ENCODE data around the gene SKA3. TPM values are rescaled to one million over a fixed set of nuclear protein-coding genes. Genes with fewer than 3 reads are reported as not detected.
A peak's percentile ranks its signal among the peaks of the same experiment; 100 is the strongest.

SKA3 gene
- total RNA-seq, 1 experiment from 2014 or later, result 42.1 TPM

DNA sequence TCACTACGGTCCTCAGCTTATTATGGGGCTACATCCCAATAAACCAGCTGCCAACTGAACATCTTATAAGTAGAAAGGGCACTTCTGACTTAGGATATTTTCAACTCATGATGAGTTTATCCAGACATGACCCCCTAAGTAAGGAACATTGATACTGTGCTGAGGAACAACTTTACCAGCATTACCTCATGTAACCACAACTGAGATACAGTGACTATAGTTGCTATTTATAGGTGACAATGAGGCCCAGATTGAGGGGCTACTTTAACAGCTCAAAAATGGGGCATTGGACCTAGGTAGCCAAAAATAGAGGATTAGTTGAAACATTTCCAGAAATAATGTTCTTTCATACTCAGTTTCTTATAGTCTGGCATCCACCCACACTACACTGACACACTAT is 26.8 kb downstream of the SKA3 start:
- no peaks in the 10 kb centered on the region for H3K9me3 Mint-ChIP-seq
- CTCF ChIA-PET, result interaction anchor here (0.5 to 1.2 kb wide), 4 partner anchors 38 to 206 kb away, joined by 3 to 5 read pairs (median 4); no protein-coding TSS in a partner anchor
- ATAC-seq, result no peak

DNA sequence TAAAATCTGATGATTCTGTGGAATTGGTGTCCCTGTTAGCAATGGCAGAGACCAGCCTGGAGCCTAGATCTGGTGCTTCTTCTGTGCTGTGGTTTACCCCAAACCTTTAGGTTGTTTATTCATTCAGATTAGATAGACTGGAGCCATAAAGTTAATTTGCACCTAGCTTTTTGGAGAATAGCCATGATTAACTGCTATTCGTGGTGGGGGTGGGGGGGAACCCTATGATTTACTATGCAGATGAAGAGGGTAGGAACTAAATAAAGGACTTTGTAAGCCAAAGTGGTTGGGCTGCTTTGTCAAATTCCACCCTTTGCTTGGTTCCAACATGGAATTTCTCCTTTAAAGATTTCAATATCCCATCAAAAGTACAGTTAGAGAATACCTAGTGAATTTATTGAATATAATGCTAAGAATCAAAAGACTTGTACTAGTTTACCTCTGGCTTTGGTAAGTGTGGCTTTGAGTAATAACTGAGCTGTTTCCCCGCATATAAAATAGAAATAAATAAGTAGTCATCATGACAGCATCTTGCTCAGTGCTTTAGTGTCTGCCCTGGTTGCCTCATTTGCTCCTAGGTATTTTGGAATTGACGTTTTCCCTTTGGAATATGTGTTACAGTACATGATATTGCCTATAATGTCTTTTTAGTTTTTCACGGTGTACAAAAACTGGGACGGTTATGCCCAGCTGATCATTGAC is 27.6 kb downstream of the SKA3 start:
- TF ChIP-seq, protein P1, sequence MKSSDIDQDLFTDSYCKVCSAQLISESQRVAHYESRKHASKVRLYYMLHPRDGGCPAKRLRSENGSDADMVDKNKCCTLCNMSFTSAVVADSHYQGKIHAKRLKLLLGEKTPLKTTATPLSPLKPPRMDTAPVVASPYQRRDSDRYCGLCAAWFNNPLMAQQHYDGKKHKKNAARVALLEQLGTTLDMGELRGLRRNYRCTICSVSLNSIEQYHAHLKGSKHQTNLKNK (CRISPR knock-in tag; IDR thresholded peaks at IDR 0.05), result peak; percentile 13; the same call in 1 of the 2 replicates
- TF ChIP-seq NFE2L1 (CRISPR knock-in tag; IDR thresholded peaks at IDR 0.05), result no peak
- no peak overlapping the region for H3K4me3 Mint-ChIP-seq
- ChIA-PET POLR2A (interaction anchor here (1.2 kb wide), 1 partner anchor 87 kb away, joined by 3 read pairs; the partner anchor contains the start of gene LATS2), CTCF (interaction anchor here (0.6 to 1.2 kb wide), 2 partner anchors 206 to 420 kb away, joined by 3 read pairs; no protein-coding TSS in a partner anchor)
- ATAC-seq (no peak; the same call in 1 of the 2 replicates), DNase-seq (ENCODE audit: low spot score) (no peak)
- H3K36me3 Mint-ChIP-seq, result peaks cover 26% of the 10 kb centered on the region
- no peaks in the 10 kb centered on the region for H3K27me3 Mint-ChIP-seq (ENCODE audit: low read depth)
- no peaks in the 10 kb centered on the region for H3K9me3 Mint-ChIP-seq
- H3K27ac Mint-ChIP-seq, result peak overlapping the region; percentile 54
- H3K4me1 Mint-ChIP-seq, result peaks cover 32% of the 10 kb centered on the region

More for the DNA sequence above, 26.8 kb downstream of the SKA3 start:
- H3K4me1 Mint-ChIP-seq, result peaks cover 31% of the 10 kb centered on the region
- TF ChIP-seq NFYB (CRISPR knock-in tag; conservative IDR thresholded peaks at IDR 0.05; ENCODE audit: low read depth) (no peak), NR2C2 (CRISPR knock-in tag; IDR thresholded peaks at IDR 0.05) (no peak), IRF2 (CRISPR knock-in tag; IDR thresholded peaks at IDR 0.05; ENCODE audit: borderline replicate concordance, low read depth) (no peak), GTF2I (CRISPR knock-in tag; conservative IDR thresholded peaks at IDR 0.05) (no peak), SOX15 (CRISPR knock-in tag; IDR thresholded peaks at IDR 0.05) (no peak), KAT7 (CRISPR knock-in tag; IDR thresholded peaks at IDR 0.05; ENCODE audit: borderline replicate concordance) (no peak), TEAD4 (CRISPR knock-in tag; IDR thresholded peaks at IDR 0.05) (no peak)
- TF ChIP-seq, protein P1 (CRISPR knock-in tag; IDR thresholded peaks at IDR 0.05), result no peak
- TF ChIP-seq, protein P2, sequence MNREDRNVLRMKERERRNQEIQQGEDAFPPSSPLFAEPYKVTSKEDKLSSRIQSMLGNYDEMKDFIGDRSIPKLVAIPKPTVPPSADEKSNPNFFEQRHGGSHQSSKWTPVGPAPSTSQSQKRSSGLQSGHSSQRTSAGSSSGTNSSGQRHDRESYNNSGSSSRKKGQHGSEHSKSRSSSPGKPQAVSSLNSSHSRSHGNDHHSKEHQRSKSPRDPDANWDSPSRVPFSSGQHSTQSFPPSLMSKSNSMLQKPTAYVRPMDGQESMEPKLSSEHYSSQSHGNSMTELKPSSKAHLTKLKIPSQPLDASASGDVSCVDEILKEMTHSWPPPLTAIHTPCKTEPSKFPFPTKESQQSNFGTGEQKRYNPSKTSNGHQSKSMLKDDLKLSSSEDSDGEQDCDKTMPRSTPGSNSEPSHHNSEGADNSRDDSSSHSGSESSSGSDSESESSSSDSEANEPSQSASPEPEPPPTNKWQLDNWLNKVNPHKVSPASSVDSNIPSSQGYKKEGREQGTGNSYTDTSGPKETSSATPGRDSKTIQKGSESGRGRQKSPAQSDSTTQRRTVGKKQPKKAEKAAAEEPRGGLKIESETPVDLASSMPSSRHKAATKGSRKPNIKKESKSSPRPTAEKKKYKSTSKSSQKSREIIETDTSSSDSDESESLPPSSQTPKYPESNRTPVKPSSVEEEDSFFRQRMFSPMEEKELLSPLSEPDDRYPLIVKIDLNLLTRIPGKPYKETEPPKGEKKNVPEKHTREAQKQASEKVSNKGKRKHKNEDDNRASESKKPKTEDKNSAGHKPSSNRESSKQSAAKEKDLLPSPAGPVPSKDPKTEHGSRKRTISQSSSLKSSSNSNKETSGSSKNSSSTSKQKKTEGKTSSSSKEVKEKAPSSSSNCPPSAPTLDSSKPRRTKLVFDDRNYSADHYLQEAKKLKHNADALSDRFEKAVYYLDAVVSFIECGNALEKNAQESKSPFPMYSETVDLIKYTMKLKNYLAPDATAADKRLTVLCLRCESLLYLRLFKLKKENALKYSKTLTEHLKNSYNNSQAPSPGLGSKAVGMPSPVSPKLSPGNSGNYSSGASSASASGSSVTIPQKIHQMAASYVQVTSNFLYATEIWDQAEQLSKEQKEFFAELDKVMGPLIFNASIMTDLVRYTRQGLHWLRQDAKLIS (CRISPR knock-in tag; IDR thresholded peaks at IDR 0.05; ENCODE audit: borderline replicate concordance), result no peak
- TF ChIP-seq, protein P3, sequence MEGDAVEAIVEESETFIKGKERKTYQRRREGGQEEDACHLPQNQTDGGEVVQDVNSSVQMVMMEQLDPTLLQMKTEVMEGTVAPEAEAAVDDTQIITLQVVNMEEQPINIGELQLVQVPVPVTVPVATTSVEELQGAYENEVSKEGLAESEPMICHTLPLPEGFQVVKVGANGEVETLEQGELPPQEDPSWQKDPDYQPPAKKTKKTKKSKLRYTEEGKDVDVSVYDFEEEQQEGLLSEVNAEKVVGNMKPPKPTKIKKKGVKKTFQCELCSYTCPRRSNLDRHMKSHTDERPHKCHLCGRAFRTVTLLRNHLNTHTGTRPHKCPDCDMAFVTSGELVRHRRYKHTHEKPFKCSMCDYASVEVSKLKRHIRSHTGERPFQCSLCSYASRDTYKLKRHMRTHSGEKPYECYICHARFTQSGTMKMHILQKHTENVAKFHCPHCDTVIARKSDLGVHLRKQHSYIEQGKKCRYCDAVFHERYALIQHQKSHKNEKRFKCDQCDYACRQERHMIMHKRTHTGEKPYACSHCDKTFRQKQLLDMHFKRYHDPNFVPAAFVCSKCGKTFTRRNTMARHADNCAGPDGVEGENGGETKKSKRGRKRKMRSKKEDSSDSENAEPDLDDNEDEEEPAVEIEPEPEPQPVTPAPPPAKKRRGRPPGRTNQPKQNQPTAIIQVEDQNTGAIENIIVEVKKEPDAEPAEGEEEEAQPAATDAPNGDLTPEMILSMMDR (IDR thresholded peaks at IDR 0.05), result no peak
- TF ChIP-seq, protein P4, sequence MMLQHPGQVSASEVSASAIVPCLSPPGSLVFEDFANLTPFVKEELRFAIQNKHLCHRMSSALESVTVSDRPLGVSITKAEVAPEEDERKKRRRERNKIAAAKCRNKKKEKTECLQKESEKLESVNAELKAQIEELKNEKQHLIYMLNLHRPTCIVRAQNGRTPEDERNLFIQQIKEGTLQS (CRISPR knock-in tag; conservative IDR thresholded peaks at IDR 0.05), result no peak
- H3K27me3 Mint-ChIP-seq (ENCODE audit: low read depth), result no peaks in the 10 kb centered on the region
- H3K4me3 Mint-ChIP-seq, result no peak overlapping the region
- POLR2A ChIA-PET, result interaction anchor here (1.2 kb wide), 1 partner anchor 27 kb away, joined by 3 read pairs; the partner anchor contains the start of genes MRPL57 and SKA3
- peaks cover 28% of the 10 kb centered on the region for H3K36me3 Mint-ChIP-seq
- no peak overlapping the region for H3K27ac Mint-ChIP-seq
- DNase-seq (ENCODE audit: low spot score), result no peak

DNA sequence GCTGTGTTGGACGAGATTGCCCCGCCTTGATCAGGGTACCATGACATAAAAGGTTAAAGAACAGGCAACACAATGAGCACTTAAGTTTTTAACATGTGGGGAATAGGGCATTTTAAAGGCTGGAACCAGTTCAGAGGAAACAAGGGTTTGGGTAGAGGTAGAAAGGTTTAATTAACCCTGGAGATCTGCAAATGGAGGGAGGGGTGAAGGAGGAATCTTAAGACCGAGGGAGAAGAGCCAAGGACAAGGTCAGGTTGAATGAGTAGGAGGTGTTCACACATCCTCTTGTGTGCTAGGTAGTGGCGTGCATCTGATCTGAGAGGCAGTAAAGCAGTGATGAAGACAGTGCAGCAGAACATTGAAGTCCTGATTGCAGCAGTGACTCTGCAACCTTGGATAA is 28.5 kb downstream of the SKA3 start:
- Mint-ChIP-seq H3K27me3 (ENCODE audit: low read depth) (no peaks in the 10 kb centered on the region), H3K4me1 (peaks cover 37% of the 10 kb centered on the region), H3K9me3 (no peaks in the 10 kb centered on the region), H3K27ac (peak overlapping the region; percentile 54), H3K4me3 (no peak overlapping the region), H3K36me3 (peaks cover 35% of the 10 kb centered on the region)
- CTCF ChIA-PET, result interaction anchor here (0.6 kb wide), 1 partner anchor 419 kb away, joined by 3 read pairs; no protein-coding TSS in a partner anchor
- no peak for DNase-seq (ENCODE audit: low spot score)
- POLR2A ChIA-PET, result interaction anchor here (0.6 to 1.2 kb wide), 2 partner anchors 8 to 86 kb away, joined by 3 read pairs; partner anchors contain the start of gene LATS2
- peak; percentile 57 for ATAC-seq
- TF ChIP-seq, protein P2 (CRISPR knock-in tag; IDR thresholded peaks at IDR 0.05; ENCODE audit: borderline replicate concordance), result no peak
- TF ChIP-seq, protein P5, sequence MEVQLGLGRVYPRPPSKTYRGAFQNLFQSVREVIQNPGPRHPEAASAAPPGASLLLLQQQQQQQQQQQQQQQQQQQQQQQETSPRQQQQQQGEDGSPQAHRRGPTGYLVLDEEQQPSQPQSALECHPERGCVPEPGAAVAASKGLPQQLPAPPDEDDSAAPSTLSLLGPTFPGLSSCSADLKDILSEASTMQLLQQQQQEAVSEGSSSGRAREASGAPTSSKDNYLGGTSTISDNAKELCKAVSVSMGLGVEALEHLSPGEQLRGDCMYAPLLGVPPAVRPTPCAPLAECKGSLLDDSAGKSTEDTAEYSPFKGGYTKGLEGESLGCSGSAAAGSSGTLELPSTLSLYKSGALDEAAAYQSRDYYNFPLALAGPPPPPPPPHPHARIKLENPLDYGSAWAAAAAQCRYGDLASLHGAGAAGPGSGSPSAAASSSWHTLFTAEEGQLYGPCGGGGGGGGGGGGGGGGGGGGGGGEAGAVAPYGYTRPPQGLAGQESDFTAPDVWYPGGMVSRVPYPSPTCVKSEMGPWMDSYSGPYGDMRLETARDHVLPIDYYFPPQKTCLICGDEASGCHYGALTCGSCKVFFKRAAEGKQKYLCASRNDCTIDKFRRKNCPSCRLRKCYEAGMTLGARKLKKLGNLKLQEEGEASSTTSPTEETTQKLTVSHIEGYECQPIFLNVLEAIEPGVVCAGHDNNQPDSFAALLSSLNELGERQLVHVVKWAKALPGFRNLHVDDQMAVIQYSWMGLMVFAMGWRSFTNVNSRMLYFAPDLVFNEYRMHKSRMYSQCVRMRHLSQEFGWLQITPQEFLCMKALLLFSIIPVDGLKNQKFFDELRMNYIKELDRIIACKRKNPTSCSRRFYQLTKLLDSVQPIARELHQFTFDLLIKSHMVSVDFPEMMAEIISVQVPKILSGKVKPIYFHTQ (CRISPR knock-in tag; IDR thresholded peaks at IDR 0.05), result 0 out of 2 replicates have a peak, but pooled peaks have one; percentile 27

Data from WTC11 (cell line).